Suprapubic skin (tissue), 4 donors: ENCODE results near the gene CSF1. TPM values are rescaled to one million over a fixed set of nuclear protein-coding genes. Genes with fewer than 3 reads are reported as not detected.

Experiments used
- DNase-seq, 2 donors: peaks; one replicate each; pipeline ENCODE4 v3.0.0-alpha.2; 2019; ENCODE audit warnings: low spot score in 2 of 2
- H3K27ac ChIP-seq: fragments of 200-600 bp; sonication (generic); one replicate; pipeline ENCODE4 v1.5.1; 2019
- H3K27me3 ChIP-seq: fragments of 200-600 bp; sonication (generic); one replicate; pipeline ENCODE4 v1.5.1; 2019
- H3K36me3 ChIP-seq: fragments of 200-600 bp; sonication (generic); one replicate; pipeline ENCODE4 v1.5.1; 2019
- H3K4me1 ChIP-seq: fragments of 200-600 bp; sonication (generic); one replicate; pipeline ENCODE4 v1.5.1; 2019
- H3K4me3 ChIP-seq: fragments of 200-600 bp; sonication (generic); one replicate; pipeline ENCODE4 v1.5.1; 2019; ENCODE audit warnings: mild to moderate bottlenecking
- H3K9me3 ChIP-seq: fragments of 200-600 bp; sonication (generic); one replicate; pipeline ENCODE4 v1.5.1; 2019
- EP300 ChIP-seq: sonication (generic); formaldehyde crosslinking; IDR thresholded peaks from one replicate; pipeline ENCODE4 v1.6.1; 2017; ENCODE audit warnings: antibody characterized with exemption
- POLR2A ChIP-seq, 2 donors: fragments of 450-650 bp; IDR thresholded peaks; one replicate each; pipeline ENCODE4 v1.6.1; 2017; ENCODE audit warnings: antibody characterized with exemption in 2 of 2, mild to moderate bottlenecking in 2 of 2, moderate library complexity in 2 of 2
- POLR2AphosphoS5 ChIP-seq, 3 donors: sonication (generic); formaldehyde crosslinking; IDR thresholded peaks; one replicate each; pipeline ENCODE4 v1.6.1; 2017; ENCODE audit warnings: antibody characterized with exemption in 3 of 3
- WGBS: methylation state at CpG from one replicate; pipeline ENCODE4 v1.1.5; 2018; 5-methylcytosine and 5-hydroxymethylcytosine counted together
- total RNA-seq, 4 donors: library from RNA; depleted of rRNA; stranded (reverse); fragments of >200 nt; gene quantifications; one replicate each; pipeline ENCODE4 v1.1.0, GENCODE V29; 2016
- TF ChIP-seq, protein P1 (sequence below), 2 donors: fragments of 200-600 bp in 1 of 2; fragments of 450-650 bp in 1 of 2; sonication (generic) in 1 of 2; IDR thresholded peaks; one replicate each; pipeline ENCODE4 v1.5.1; 2016 to 2019; ENCODE audit warnings: antibody characterized with exemption in 2 of 2, mild to moderate bottlenecking in 1 of 2, moderate library complexity in 1 of 2

The CSF1 gene
- total RNA-seq, 4 donors from 2014 or later: 12.6 to 39.1 (median 17.5) TPM

- Histone ChIP-seq H3K27me3 (no peaks in the 10 kb centered on the region), H3K4me3 (no peak overlapping the region), H3K4me1 (peaks cover 23% of the 10 kb centered on the region), H3K36me3 (no peaks in the 10 kb centered on the region), H3K9me3 (no peaks in the 10 kb centered on the region), H3K27ac (no peak overlapping the region)
- WGBS: 73% methylated on average over 2 of the region's 2 CpGs
- no peak for TF ChIP-seq POLR2AphosphoS5 (IDR thresholded peaks at IDR 0.05)
- TF ChIP-seq, protein P1, sequence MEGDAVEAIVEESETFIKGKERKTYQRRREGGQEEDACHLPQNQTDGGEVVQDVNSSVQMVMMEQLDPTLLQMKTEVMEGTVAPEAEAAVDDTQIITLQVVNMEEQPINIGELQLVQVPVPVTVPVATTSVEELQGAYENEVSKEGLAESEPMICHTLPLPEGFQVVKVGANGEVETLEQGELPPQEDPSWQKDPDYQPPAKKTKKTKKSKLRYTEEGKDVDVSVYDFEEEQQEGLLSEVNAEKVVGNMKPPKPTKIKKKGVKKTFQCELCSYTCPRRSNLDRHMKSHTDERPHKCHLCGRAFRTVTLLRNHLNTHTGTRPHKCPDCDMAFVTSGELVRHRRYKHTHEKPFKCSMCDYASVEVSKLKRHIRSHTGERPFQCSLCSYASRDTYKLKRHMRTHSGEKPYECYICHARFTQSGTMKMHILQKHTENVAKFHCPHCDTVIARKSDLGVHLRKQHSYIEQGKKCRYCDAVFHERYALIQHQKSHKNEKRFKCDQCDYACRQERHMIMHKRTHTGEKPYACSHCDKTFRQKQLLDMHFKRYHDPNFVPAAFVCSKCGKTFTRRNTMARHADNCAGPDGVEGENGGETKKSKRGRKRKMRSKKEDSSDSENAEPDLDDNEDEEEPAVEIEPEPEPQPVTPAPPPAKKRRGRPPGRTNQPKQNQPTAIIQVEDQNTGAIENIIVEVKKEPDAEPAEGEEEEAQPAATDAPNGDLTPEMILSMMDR (IDR thresholded peaks at IDR 0.05): no peak
- TF ChIP-seq POLR2A (IDR thresholded peaks at IDR 0.05): no peak
- no peak for TF ChIP-seq EP300
- no peak for DNase-seq
Observed at GRCh38 chr1:109903376-109903930, 7.2 kb upstream of the CSF1 start.

- H3K27ac ChIP-seq: no peak overlapping the region
- 62% methylated on average over 5 of the region's 7 CpGs for WGBS
- DNase-seq: no peak
Observed at GRCh38 chr1:109904105-109904817, 6.4 kb upstream of the CSF1 start.

DNA sequence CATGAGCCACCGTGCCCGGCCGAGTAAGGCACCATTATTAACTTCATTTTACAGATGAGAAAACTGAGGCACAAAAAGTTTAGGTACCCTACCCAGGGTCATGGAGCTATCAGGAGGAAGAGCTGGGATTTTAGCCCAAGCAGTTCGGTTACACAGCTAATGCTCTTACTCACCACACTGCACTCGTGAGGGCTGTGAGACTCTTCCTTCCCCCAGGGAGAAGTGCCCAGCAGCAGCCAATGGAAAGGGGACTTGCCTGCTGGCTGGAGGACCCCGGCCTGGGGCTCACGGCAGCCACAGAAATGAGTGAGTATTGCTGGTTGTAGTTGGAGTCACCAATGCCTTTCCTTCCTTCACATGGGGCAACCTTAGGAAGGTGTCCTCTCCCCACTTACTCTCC lies 5.2 kb upstream of the CSF1 start:
- H3K4me3 ChIP-seq: no peak overlapping the region
- peaks cover 34% of the 10 kb centered on the region for H3K4me1 ChIP-seq
- no peak overlapping the region for H3K27ac ChIP-seq
- H3K27me3 ChIP-seq: no peaks in the 10 kb centered on the region
- H3K9me3 ChIP-seq: no peaks in the 10 kb centered on the region
- no peaks in the 10 kb centered on the region for H3K36me3 ChIP-seq
- WGBS: 97% methylated on average over 6 of the region's 7 CpGs
- DNase-seq: no peak
- TF ChIP-seq, protein P1 (IDR thresholded peaks at IDR 0.05): no peak
- TF ChIP-seq POLR2A (IDR thresholded peaks at IDR 0.05): no peak
- no peak for TF ChIP-seq EP300
- TF ChIP-seq POLR2AphosphoS5 (IDR thresholded peaks at IDR 0.05): no peak

More at GRCh38 chr1:109904105-109904817, 6.4 kb upstream of the CSF1 start:
- H3K4me3 ChIP-seq: no peak overlapping the region
- no peaks in the 10 kb centered on the region for H3K27me3 ChIP-seq
- TF ChIP-seq EP300: no peak
- TF ChIP-seq POLR2AphosphoS5 (IDR thresholded peaks at IDR 0.05): no peak
- no peak for TF ChIP-seq POLR2A (IDR thresholded peaks at IDR 0.05)
- TF ChIP-seq, protein P1 (IDR thresholded peaks at IDR 0.05): no peak
- H3K9me3 ChIP-seq: no peaks in the 10 kb centered on the region
- no peaks in the 10 kb centered on the region for H3K36me3 ChIP-seq
- H3K4me1 ChIP-seq: peaks cover 23% of the 10 kb centered on the region

GRCh38 chr1:109906160-109906838 lies 4.3 kb upstream of the CSF1 start:
- Histone ChIP-seq H3K4me3 (no peak overlapping the region), H3K9me3 (no peaks in the 10 kb centered on the region), H3K4me1 (peaks cover 37% of the 10 kb centered on the region), H3K36me3 (no peaks in the 10 kb centered on the region), H3K27ac (no peak overlapping the region), H3K27me3 (no peaks in the 10 kb centered on the region)
- DNase-seq: no peak
- TF ChIP-seq POLR2AphosphoS5 (IDR thresholded peaks at IDR 0.05) (no peak), EP300 (no peak), POLR2A (IDR thresholded peaks at IDR 0.05) (no peak)
- TF ChIP-seq, protein P1 (IDR thresholded peaks at IDR 0.05): no peak
- WGBS: 79% methylated on average over 7 of the region's 7 CpGs

GRCh38 chr1:109906839-109907180 lies 3.8 kb upstream of the CSF1 start:
- no peaks in the 10 kb centered on the region for H3K36me3 ChIP-seq
- no peaks in the 10 kb centered on the region for H3K9me3 ChIP-seq
- DNase-seq: no peak
- H3K27me3 ChIP-seq: no peaks in the 10 kb centered on the region
- no peak overlapping the region for H3K4me3 ChIP-seq
- no peak overlapping the region for H3K27ac ChIP-seq
- WGBS: 88% methylated on average over 4 of the region's 4 CpGs
- TF ChIP-seq EP300: no peak
- TF ChIP-seq POLR2AphosphoS5 (IDR thresholded peaks at IDR 0.05): no peak
- H3K4me1 ChIP-seq: peaks cover 42% of the 10 kb centered on the region
